ENCODE data around the gene NIN. TPM values are rescaled to one million over a fixed set of nuclear protein-coding genes. Genes with fewer than 3 reads are reported as not detected.

The NIN gene
- total RNA-seq, 1 donor from 2014 or later = 28.9 TPM

GRCh38 chr14:50758305-50758704 lies 72.7 kb downstream of the NIN start:
- TF ChIP-seq, protein P1, sequence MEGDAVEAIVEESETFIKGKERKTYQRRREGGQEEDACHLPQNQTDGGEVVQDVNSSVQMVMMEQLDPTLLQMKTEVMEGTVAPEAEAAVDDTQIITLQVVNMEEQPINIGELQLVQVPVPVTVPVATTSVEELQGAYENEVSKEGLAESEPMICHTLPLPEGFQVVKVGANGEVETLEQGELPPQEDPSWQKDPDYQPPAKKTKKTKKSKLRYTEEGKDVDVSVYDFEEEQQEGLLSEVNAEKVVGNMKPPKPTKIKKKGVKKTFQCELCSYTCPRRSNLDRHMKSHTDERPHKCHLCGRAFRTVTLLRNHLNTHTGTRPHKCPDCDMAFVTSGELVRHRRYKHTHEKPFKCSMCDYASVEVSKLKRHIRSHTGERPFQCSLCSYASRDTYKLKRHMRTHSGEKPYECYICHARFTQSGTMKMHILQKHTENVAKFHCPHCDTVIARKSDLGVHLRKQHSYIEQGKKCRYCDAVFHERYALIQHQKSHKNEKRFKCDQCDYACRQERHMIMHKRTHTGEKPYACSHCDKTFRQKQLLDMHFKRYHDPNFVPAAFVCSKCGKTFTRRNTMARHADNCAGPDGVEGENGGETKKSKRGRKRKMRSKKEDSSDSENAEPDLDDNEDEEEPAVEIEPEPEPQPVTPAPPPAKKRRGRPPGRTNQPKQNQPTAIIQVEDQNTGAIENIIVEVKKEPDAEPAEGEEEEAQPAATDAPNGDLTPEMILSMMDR (IDR thresholded peaks at IDR 0.05; ENCODE audit: insufficient read depth, low read length, poor library complexity, severe bottlenecking) = no peak
- H3K36me3 ChIP-seq (ENCODE audit: control insufficient read depth, insufficient read depth, low read length) = no peaks in the 10 kb centered on the region

GRCh38 chr14:50757702-50758101 lies 73.3 kb downstream of the NIN start:
- Histone ChIP-seq H3K4me3 (ENCODE audit: low read depth, low read length) (no peak overlapping the region), H3K36me3 (ENCODE audit: control insufficient read depth, insufficient read depth, low read length) (no peaks in the 10 kb centered on the region), H3K27me3 (ENCODE audit: control insufficient read depth, insufficient read depth, low read length) (no peaks in the 10 kb centered on the region)
- TF ChIP-seq, protein P1 (IDR thresholded peaks at IDR 0.05; ENCODE audit: insufficient read depth, low read length, poor library complexity, severe bottlenecking) = no peak
- DNase-seq (ENCODE audit: low read depth) = no peak

More at GRCh38 chr14:50758305-50758704, 72.7 kb downstream of the NIN start:
- no peak for DNase-seq (ENCODE audit: low read depth)
- no peaks in the 10 kb centered on the region for H3K27me3 ChIP-seq (ENCODE audit: control insufficient read depth, insufficient read depth, low read length)
- H3K4me3 ChIP-seq (ENCODE audit: low read depth, low read length) = no peak overlapping the region

DNA sequence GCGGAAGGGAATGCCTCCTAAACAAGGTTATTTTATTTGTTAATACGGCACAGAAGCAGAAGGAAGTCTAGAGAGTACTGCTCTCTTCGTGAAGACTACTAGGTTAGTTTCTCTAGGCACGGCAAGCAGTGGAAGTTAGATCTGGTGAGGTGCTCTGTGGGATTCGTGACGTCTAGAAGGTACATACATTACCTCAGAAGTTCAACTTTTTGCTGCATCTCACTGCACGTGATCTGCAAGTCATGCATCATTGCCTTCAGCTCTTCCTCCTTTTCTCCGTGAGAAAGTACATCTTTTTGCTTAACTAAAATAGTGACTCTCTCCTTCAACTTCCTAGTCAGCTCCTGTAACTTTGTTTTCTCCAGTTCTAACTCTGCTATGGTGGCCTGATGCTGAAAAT lies 74.7 kb downstream of the NIN start:
- no peak overlapping the region for H3K4me3 ChIP-seq (ENCODE audit: low read depth, low read length)
- H3K27me3 ChIP-seq (ENCODE audit: control insufficient read depth, insufficient read depth, low read length) = no peaks in the 10 kb centered on the region
- TF ChIP-seq, protein P1 (IDR thresholded peaks at IDR 0.05; ENCODE audit: insufficient read depth, low read length, poor library complexity, severe bottlenecking) = no peak
- no peaks in the 10 kb centered on the region for H3K36me3 ChIP-seq (ENCODE audit: control insufficient read depth, insufficient read depth, low read length)
- DNase-seq (ENCODE audit: low read depth) = no peak

GRCh38 chr14:50750323-50750722 lies 80.6 kb downstream of the NIN start:
- Histone ChIP-seq H3K36me3 (ENCODE audit: control insufficient read depth, insufficient read depth, low read length) (no peaks in the 10 kb centered on the region), H3K4me3 (ENCODE audit: low read depth, low read length) (no peak overlapping the region), H3K27me3 (ENCODE audit: control insufficient read depth, insufficient read depth, low read length) (no peaks in the 10 kb centered on the region)
- TF ChIP-seq, protein P1 (IDR thresholded peaks at IDR 0.05; ENCODE audit: insufficient read depth, low read length, poor library complexity, severe bottlenecking) = no peak
- no peak for DNase-seq (ENCODE audit: low read depth)

GRCh38 chr14:50745401-50746058 lies 85.4 kb downstream of the NIN start:
- Histone ChIP-seq H3K27me3 (ENCODE audit: control insufficient read depth, insufficient read depth, low read length) (no peaks in the 10 kb centered on the region), H3K4me3 (ENCODE audit: low read depth, low read length) (no peak overlapping the region), H3K36me3 (ENCODE audit: control insufficient read depth, insufficient read depth, low read length) (no peaks in the 10 kb centered on the region)
- DNase-seq (ENCODE audit: low read depth) = no peak
- TF ChIP-seq, protein P1 (IDR thresholded peaks at IDR 0.05; ENCODE audit: insufficient read depth, low read length, poor library complexity, severe bottlenecking) = no peak

DNA sequence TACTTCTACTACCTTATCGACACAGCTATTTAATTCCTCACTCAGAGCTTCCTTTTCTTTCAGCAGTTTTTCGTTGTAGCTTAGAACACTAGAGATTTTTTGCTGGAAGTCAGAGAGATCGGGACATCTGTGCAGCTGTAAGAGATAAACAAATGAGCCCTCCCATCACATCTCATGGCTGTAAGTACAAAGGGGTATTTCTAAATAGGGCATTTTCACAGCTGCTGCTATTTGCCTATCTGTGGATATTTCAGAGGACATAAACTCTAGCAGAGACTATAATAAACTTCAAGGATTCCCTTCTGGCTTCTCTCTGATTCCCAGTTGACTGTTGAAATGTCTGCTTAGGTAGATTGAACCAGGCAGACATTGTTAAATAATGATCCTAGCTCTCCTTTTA lies 86.7 kb downstream of the NIN start:
- TF ChIP-seq, protein P1 (IDR thresholded peaks at IDR 0.05; ENCODE audit: insufficient read depth, low read length, poor library complexity, severe bottlenecking) = no peak
- no peak overlapping the region for H3K4me3 ChIP-seq (ENCODE audit: low read depth, low read length)
- H3K36me3 ChIP-seq (ENCODE audit: control insufficient read depth, insufficient read depth, low read length) = no peaks in the 10 kb centered on the region
- no peaks in the 10 kb centered on the region for H3K27me3 ChIP-seq (ENCODE audit: control insufficient read depth, insufficient read depth, low read length)
- no peak for DNase-seq (ENCODE audit: low read depth)
